ENCODE measurements around the gene ZDHHC9. TPM values are rescaled to one million over a fixed set of nuclear protein-coding genes. Genes with fewer than 3 reads are reported as not detected.

ZDHHC9 gene
- total and polyA plus RNA-seq, 8 donors = 34.3 to 89.2 (median 38.4) TPM

DNA sequence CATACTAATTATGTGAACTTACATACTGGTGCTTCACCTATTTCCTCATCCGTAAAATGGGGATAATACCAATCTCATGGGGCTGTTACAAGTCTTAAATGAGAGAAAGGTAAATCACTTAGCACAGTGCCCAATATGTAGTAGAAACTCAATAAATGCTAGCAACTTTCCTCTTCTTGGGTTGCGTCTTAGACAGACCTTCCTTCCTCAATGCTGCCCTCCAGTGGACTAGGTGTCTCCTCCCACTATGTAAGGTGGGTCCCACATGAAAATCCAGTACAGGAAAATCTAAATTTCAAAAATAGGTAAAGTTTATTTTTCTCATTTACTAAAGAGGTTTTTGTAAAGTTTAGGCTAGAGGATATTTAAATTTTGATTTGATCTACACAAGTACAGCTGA lies 20.6 kb downstream of the ZDHHC9 start:
- Histone ChIP-seq H3K9me3 (no peaks in the 10 kb centered on the region), H3K4me3 (no peak overlapping the region), H3K4me1 (no peaks in the 10 kb centered on the region), H3K27me3 (no peaks in the 10 kb centered on the region), H3K27ac (no peak overlapping the region), H3K36me3 (peaks cover 0 to 10% of the 10 kb centered on the region in 2 donors)
- DNase-seq (peak in 1 of 4 donors; percentile 29), ATAC-seq (peak; percentile 81)
- intact Hi-C loops (cut with DNase I) = loop anchor here in 1 of 2 donors (10.0 kb wide), 1 partner anchor 208 kb away; no protein-coding TSS in a partner anchor
- TF ChIP-seq, protein P1, sequence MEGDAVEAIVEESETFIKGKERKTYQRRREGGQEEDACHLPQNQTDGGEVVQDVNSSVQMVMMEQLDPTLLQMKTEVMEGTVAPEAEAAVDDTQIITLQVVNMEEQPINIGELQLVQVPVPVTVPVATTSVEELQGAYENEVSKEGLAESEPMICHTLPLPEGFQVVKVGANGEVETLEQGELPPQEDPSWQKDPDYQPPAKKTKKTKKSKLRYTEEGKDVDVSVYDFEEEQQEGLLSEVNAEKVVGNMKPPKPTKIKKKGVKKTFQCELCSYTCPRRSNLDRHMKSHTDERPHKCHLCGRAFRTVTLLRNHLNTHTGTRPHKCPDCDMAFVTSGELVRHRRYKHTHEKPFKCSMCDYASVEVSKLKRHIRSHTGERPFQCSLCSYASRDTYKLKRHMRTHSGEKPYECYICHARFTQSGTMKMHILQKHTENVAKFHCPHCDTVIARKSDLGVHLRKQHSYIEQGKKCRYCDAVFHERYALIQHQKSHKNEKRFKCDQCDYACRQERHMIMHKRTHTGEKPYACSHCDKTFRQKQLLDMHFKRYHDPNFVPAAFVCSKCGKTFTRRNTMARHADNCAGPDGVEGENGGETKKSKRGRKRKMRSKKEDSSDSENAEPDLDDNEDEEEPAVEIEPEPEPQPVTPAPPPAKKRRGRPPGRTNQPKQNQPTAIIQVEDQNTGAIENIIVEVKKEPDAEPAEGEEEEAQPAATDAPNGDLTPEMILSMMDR (IDR thresholded peaks at IDR 0.05) = peak; percentile 26 to 45

DNA sequence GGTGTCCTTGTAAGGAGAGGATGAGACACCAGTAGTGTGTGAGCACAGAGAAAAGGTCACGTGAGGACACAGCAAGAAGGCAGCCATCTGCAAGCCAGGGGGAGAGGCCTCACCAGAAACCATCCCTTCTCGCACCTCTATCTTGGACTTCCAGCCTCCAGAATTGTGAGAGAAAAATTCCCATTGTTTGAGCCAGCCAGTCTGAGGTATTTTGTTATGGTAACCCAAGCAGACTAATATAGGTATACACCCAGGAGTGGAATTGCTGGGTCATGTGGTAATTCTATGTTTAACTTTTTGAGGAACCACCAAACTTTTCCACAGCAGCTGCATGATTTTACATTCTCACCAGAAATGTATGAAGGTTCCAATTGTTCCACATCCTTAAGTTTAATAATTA lies 25.6 kb downstream of the ZDHHC9 start:
- Histone ChIP-seq H3K4me3 (no peak overlapping the region), H3K27ac (no peak overlapping the region), H3K27me3 (no peaks in the 10 kb centered on the region), H3K4me1 (no peaks in the 10 kb centered on the region), H3K36me3 (peaks cover 0 to 3% of the 10 kb centered on the region in 2 donors), H3K9me3 (no peaks in the 10 kb centered on the region)
- intact Hi-C loops (cut with DNase I) = no loop called here
- TF ChIP-seq, protein P1 (IDR thresholded peaks at IDR 0.05) = no peak
- DNase-seq (no peak), ATAC-seq (no peak)

DNA sequence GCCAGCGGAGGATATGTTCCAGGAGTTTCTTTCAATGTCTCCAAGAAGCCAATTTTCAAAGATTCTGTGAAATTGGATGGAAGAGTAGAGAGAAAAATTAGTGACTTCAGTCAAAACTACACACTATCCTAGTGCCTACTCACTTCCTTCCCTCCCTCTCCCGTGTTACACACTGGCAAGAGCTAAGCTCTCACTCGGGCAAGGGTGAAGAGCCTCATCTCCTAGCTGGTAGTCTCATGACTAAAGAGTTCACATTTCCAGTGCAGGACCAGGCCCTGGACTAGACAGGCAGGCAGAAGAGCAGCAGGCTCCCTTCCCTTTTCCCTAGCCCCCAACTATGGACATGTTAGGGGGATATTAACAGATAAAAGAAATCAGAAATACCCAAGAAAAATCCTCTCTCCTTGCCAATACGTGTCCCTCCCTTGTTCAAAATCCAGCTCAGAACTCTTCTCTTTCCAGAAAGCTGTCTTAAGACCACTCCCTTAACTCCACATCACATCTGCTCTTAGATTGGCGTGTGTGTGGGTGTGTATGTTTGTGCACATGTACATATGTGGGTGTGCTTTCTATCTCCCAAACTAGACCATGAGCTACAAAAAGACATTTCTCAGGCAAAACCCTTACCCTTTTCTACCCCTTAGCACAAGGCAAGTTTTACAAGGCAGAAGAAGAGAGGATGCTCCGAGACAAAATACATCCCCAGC lies 29.9 kb downstream of the ZDHHC9 start:
- no peak overlapping the region for H3K4me3 ChIP-seq
- H3K36me3 ChIP-seq = peaks cover 0 to 20% of the 10 kb centered on the region in 2 donors
- ATAC-seq (peak; percentile 55), DNase-seq (no peak)
- no peaks in the 10 kb centered on the region for H3K9me3 ChIP-seq
- peaks cover 0 to 4% of the 10 kb centered on the region in 2 donors for H3K4me1 ChIP-seq
- no peak overlapping the region for H3K27ac ChIP-seq
- no peaks in the 10 kb centered on the region for H3K27me3 ChIP-seq
- intact Hi-C loops (cut with DNase I) = no loop called here
- TF ChIP-seq, protein P1 (IDR thresholded peaks at IDR 0.05) = no peak

DNA sequence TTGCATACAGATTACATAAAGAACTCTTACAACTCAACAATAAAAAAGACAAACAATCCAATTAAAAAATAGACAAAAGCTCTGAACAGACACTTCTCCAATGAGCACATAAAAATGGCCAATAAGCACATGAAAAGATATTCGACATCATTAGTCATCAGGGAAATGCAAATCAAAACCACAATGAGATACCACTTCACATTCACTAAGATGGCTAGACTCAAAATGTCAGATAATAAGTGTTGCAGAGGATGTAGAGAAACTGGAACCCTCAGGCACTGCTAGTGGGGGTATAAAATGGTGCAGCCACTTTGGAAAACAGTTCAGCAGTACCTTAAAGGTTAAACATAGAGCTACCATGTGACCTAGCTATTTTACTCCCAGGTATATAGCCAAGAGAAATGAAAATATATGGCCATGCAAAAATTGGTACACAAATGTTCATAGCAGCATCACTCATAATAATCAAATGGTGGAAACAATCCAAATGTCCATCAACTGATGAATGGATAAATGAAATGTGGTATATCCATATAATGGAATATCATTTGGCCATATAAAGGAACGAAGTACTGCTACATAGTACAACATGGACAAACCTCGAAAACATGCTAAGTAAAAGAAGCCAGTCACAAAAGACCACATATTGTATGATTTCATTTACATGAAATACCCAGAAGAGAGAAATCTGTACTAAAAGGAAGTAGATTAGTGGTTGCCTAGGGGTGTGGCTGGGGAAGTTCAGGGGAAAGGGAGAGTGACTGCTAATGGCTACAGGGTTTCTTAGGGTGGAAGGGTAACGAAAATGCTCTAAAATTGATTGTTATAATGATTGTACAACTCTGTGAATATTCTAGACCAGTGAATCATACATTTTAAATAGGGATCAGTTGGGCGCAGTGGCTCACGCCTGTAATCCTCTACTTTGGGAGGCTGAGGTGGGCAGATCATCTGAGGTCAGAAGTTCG lies 34.6 kb downstream of the ZDHHC9 start:
- ATAC-seq (peak; percentile 28), DNase-seq (no peak)
- H3K9me3 ChIP-seq = no peaks in the 10 kb centered on the region
- H3K36me3 ChIP-seq = peaks cover 0 to 34% of the 10 kb centered on the region in 2 donors
- H3K27me3 ChIP-seq = no peaks in the 10 kb centered on the region
- H3K4me1 ChIP-seq = peaks cover 0 to 17% of the 10 kb centered on the region in 2 donors
- no peak overlapping the region for H3K4me3 ChIP-seq
- TF ChIP-seq, protein P1 (IDR thresholded peaks at IDR 0.05) = no peak
- H3K27ac ChIP-seq = peak overlapping the region in 1 of 2 donors; percentile 64
- intact Hi-C loops (cut with DNase I) = no loop called here

All from left lung (tissue), 10 donors.